ENCODE data around the gene DLL1. TPM values are rescaled to one million over a fixed set of nuclear protein-coding genes. Genes with fewer than 3 reads are reported as not detected.

The DLL1 gene
- total RNA-seq, 4 donors from 2014 or later, result 4.4 to 21.3 (median 13.4) TPM

DNA sequence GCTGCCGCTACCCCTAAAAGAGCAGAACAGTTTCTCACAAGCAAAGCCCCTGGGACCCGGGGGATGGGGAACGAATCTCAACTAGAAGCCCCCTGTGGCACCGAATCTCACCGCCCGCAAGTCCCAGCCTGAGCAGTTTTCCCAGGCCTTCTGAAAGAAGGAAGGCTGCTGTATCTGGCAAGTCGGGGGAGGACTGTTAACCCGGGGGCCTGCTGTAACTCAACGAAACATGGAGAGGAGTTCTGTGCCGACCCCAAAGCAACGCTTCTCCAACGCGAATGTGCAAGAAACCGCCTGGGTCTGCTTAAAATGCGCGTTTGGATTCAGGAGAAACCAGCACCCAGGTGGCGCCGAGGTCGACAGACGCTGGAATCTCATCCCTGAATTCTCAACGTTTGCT is 34.2 kb downstream of the DLL1 start:
- TF ChIP-seq CTCF (IDR thresholded peaks at IDR 0.05; ENCODE audit: low read depth), result no peak

GRCh38 chr6:170255426-170256125 is 35.3 kb downstream of the DLL1 start:
- TF ChIP-seq CTCF (IDR thresholded peaks at IDR 0.05; ENCODE audit: low read depth), result no peak

GRCh38 chr6:170254315-170255213 is 36.3 kb downstream of the DLL1 start:
- no peak for TF ChIP-seq CTCF (IDR thresholded peaks at IDR 0.05; ENCODE audit: low read depth)

GRCh38 chr6:170253910-170254269 is 37.0 kb downstream of the DLL1 start:
- TF ChIP-seq CTCF (IDR thresholded peaks at IDR 0.05; ENCODE audit: low read depth), result no peak

GRCh38 chr6:170253226-170253909 is 37.5 kb downstream of the DLL1 start:
- no peak for TF ChIP-seq CTCF (IDR thresholded peaks at IDR 0.05; ENCODE audit: low read depth)

GRCh38 chr6:170251776-170252571 is 38.9 kb downstream of the DLL1 start:
- TF ChIP-seq CTCF (IDR thresholded peaks at IDR 0.05; ENCODE audit: low read depth), result no peak
